ENCODE results near the gene PDS5B. TPM values are rescaled to one million over a fixed set of nuclear protein-coding genes. Genes with fewer than 3 reads are reported as not detected.

PDS5B gene
- total and polyA plus RNA-seq, 8 donors = 32.5 to 75.8 (median 69.5) TPM

DNA sequence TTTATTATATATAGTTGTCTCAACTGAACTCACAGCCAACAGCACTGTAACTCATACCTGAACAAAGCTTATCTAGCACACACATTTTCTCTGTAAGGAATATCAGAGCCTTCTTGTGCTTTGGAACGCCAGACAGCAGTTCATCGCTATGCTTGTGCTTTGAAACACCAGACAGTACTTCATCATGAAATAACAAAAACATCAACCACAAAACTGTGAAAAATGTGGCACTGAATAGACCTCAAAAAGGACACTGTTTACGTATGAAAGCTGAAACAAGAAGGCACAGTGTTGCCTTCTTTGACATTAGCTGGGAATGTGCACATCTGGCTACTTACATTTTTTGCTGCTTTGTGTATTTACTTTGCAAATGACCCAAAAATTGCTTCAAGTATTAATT lies 160.2 kb downstream of the PDS5B start:
- intact Hi-C loops (cut with DNase I) = no loop called here
- Histone ChIP-seq H3K27me3 (no peaks in the 10 kb centered on the region), H3K27ac (no peak overlapping the region), H3K36me3 (peaks cover 0 to 21% of the 10 kb centered on the region in 2 donors), H3K4me3 (no peak overlapping the region), H3K4me1 (no peaks in the 10 kb centered on the region), H3K9me3 (no peaks in the 10 kb centered on the region)
- TF ChIP-seq, protein P1, sequence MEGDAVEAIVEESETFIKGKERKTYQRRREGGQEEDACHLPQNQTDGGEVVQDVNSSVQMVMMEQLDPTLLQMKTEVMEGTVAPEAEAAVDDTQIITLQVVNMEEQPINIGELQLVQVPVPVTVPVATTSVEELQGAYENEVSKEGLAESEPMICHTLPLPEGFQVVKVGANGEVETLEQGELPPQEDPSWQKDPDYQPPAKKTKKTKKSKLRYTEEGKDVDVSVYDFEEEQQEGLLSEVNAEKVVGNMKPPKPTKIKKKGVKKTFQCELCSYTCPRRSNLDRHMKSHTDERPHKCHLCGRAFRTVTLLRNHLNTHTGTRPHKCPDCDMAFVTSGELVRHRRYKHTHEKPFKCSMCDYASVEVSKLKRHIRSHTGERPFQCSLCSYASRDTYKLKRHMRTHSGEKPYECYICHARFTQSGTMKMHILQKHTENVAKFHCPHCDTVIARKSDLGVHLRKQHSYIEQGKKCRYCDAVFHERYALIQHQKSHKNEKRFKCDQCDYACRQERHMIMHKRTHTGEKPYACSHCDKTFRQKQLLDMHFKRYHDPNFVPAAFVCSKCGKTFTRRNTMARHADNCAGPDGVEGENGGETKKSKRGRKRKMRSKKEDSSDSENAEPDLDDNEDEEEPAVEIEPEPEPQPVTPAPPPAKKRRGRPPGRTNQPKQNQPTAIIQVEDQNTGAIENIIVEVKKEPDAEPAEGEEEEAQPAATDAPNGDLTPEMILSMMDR (IDR thresholded peaks at IDR 0.05) = no peak
- DNase-seq (no peak), ATAC-seq (no peak)

DNA sequence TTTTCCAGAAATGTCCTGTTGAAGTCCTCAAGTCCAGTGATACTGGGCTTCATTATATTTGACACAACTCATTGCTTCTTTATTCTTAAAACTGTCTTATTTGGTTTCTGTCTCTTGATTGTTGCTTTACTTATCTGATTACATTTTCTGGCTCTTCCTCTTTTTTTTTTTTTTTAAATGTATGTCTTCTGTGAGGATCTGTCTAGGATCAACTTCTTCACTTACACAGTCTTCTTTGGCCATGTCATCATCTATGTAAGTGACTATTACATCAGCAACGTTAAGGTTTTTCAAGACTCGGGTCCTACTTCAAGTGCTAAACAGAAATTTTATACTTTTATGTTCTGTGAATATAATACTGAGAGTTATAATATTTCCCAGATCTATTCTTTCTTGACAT lies 162.1 kb downstream of the PDS5B start:
- no peak for DNase-seq
- Histone ChIP-seq H3K27ac (no peak overlapping the region), H3K27me3 (no peaks in the 10 kb centered on the region), H3K4me3 (no peak overlapping the region), H3K4me1 (no peaks in the 10 kb centered on the region), H3K36me3 (peaks cover 0 to 23% of the 10 kb centered on the region in 2 donors), H3K9me3 (no peaks in the 10 kb centered on the region)
- intact Hi-C loops (cut with DNase I) = no loop called here
- ATAC-seq = no peak
- TF ChIP-seq, protein P1 (IDR thresholded peaks at IDR 0.05) = no peak

DNA sequence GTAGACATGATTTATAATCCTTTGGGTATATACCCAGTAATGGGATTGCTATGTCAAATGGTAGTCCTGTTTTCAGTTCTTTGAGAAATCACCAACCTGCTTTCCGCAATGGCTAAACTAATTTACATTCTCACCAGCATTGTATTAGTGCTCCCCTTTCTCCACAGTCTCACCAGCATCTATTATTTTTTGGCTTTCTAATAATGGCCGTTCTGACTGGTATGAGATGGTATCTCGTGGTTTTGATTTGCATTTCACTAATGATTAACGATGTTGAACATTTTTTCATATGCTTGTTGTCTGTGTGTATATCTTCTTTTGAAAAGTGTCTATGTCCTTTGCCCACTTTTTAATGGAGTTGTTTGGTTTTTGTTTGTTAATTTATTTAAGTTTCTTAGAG lies 165.1 kb downstream of the PDS5B start:
- TF ChIP-seq, protein P1 (IDR thresholded peaks at IDR 0.05) = no peak
- no peak overlapping the region for H3K27ac ChIP-seq
- ATAC-seq (no peak), DNase-seq (no peak)
- no peaks in the 10 kb centered on the region for H3K9me3 ChIP-seq
- H3K4me3 ChIP-seq = no peak overlapping the region
- no peaks in the 10 kb centered on the region for H3K4me1 ChIP-seq
- intact Hi-C loops (cut with DNase I) = no loop called here
- H3K27me3 ChIP-seq = no peaks in the 10 kb centered on the region
- H3K36me3 ChIP-seq = peaks cover 0 to 27% of the 10 kb centered on the region in 2 donors

DNA sequence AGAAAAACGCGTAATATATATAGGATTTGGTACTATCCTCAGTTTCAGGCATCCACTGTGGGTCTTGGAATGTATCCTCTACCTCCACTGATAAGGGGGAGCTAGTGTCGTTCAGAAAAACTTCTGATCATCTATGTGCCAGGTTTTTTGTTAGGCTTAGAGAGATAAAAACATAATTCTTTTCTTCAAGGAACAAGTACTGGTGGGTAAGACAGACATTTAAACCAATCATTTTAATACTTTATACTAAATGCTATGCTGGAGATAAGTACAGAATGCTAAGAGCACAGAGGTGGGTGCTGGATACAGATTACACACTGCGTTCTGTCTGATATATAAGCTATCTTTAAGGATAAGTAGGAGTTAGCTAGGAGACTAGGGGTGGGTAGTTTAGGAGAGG lies 166.1 kb downstream of the PDS5B start:
- TF ChIP-seq, protein P1 (IDR thresholded peaks at IDR 0.05) = no peak
- intact Hi-C loops (cut with DNase I) = no loop called here
- Histone ChIP-seq H3K9me3 (no peaks in the 10 kb centered on the region), H3K4me3 (no peak overlapping the region), H3K4me1 (no peaks in the 10 kb centered on the region), H3K36me3 (peaks cover 0 to 17% of the 10 kb centered on the region in 2 donors), H3K27me3 (no peaks in the 10 kb centered on the region), H3K27ac (no peak overlapping the region)
- ATAC-seq (no peak), DNase-seq (no peak)

DNA sequence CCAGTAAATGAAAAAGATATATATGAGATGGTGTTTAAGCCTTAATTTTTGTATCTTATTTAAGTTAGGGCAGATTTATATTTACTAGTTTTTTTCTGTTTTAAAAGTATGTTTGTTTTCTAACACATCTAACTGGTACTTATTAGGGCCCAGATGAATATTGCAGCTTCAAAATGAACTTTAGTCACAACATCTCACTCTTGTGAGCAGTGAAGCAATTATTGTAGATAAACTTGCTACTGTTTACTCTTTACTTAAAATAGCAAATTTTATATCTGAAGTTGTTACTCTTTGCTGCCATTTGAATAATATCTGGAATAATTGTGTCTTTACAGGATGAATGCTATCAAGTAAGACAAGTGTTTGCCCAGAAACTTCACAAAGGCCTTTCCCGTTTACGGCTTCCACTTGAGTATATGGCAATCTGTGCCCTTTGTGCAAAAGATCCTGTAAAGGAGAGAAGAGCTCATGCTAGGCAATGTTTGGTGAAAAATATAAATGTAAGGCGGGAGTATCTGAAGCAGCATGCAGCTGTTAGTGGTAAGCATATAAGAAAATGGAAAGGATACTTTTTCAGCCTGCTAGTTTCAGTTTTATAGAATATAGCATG lies 166.8 kb downstream of the PDS5B start:
- Histone ChIP-seq H3K27ac (no peak overlapping the region), H3K4me1 (no peaks in the 10 kb centered on the region), H3K27me3 (no peaks in the 10 kb centered on the region), H3K36me3 (peaks cover 0 to 14% of the 10 kb centered on the region in 2 donors), H3K9me3 (no peaks in the 10 kb centered on the region), H3K4me3 (no peak overlapping the region)
- TF ChIP-seq, protein P1 (IDR thresholded peaks at IDR 0.05) = no peak
- DNase-seq (no peak), ATAC-seq (peak; percentile 89)
- intact Hi-C loops (cut with DNase I) = no loop called here
